VCaP (cell line): ENCODE measurements around the gene RET.
"Not testable (repeated sequence)": the region's sequence is repeated elsewhere in the genome, so short reads cannot be mapped to it uniquely, and the experiment has no call there.

ENCODE experiments used
- H3K27ac ChIP-seq: fragments of 450-650 bp; 2 replicates; pipeline ENCODE4 v1.5.1; 2017
- TF ChIP-seq, protein P1 (sequence below): fragments of 450-650 bp; conservative IDR thresholded peaks from 2 replicates; pipeline ENCODE4 v1.5.1; 2017; ENCODE audit warnings: mild to moderate bottlenecking, moderate library complexity

The RET gene

DNA sequence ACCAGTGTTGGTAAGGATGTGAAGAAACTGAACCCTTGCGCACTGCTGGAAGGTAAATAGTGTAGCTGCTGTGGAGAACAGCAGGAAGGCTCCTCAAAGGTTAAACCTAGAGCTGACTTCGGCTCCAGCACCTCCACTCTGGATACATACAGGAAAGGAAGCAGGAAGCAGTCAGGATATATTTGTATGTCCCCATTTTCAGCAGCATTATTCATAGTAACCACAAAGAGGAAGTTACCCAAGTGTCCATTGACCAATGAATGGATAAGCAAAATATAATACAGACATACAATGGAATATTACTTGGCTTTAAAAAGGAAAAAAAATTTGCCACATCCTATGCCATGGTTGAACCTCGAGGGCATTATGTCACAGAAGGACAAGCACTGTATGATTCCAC lies 15.0 kb downstream of the RET start:
- H3K27ac ChIP-seq, result no peak overlapping the region
- TF ChIP-seq, protein P1, sequence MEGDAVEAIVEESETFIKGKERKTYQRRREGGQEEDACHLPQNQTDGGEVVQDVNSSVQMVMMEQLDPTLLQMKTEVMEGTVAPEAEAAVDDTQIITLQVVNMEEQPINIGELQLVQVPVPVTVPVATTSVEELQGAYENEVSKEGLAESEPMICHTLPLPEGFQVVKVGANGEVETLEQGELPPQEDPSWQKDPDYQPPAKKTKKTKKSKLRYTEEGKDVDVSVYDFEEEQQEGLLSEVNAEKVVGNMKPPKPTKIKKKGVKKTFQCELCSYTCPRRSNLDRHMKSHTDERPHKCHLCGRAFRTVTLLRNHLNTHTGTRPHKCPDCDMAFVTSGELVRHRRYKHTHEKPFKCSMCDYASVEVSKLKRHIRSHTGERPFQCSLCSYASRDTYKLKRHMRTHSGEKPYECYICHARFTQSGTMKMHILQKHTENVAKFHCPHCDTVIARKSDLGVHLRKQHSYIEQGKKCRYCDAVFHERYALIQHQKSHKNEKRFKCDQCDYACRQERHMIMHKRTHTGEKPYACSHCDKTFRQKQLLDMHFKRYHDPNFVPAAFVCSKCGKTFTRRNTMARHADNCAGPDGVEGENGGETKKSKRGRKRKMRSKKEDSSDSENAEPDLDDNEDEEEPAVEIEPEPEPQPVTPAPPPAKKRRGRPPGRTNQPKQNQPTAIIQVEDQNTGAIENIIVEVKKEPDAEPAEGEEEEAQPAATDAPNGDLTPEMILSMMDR, result no peak

DNA sequence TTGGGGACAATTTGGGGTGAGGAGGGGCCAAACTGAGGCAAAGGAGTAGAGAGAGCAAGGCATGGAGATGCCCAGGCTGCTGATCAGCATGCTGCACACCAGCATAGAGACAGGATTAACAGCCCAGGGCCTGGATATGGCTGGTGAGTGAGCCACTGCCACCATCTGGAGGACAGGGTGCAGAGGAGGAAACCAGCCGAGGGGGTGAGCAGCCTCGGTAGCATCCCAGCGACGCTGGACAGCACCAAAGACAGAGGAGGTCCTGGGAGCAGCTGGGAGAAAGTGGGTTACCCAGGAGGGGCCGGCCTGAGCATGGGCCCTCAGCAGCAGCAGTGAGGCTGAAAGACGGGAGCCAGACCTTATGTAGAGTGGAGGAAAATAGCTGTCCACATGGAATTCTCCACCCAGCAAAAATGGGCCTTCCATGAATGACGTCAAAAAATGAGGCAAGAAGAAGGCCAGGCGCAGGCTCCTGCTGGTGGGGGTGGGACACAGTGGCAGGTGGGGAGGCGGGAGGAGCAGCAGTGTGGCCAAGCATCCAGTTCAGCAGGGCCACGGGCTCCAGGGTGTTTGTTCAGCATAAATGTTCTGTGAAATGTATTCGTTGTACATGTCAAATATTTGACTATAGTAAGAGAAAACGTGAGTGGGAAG lies 16.7 kb downstream of the RET start:
- TF ChIP-seq, protein P1, result peak; percentile 76
- H3K27ac ChIP-seq, result no peak overlapping the region

DNA sequence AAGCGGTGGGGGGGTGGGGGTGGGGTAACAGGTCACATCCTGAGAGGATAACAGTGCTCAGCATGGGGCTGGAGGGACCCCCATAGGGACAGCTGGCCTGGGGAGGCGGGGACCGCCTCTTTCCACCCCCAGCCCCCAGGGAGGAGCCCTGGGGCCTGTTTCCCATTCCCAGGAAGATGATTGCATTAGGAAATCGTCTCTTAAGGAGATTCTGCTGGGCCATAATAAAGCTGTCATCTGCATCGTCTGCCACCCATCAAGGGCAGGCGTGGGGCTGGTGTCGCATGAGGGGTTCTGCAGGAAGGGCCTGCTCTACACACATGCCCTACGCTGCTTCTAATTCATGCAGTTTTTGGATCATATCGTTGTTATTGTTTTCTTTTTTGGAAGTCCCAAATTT lies 17.2 kb downstream of the RET start:
- H3K27ac ChIP-seq, result no peak overlapping the region
- TF ChIP-seq, protein P1, result no peak

DNA sequence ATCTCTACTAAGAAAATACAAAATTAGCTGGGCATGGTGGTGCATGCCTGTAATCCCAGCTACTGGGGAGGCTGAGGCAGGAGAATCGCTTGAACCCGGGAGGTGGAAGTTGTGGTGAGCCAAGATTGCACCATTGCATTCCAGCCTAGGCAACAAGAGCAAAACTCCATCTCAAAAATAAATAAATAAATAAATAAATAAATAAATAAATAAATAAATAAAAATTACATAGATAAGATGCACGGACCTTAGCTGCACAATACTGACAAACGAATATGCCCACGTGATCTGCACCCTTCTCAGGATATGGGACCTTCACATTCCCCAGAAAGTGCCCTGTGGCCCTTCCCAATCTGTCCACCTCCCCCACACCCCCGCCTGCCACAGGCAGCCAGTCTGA lies 22.5 kb downstream of the RET start:
- H3K27ac ChIP-seq, result not testable (repeated sequence)

DNA sequence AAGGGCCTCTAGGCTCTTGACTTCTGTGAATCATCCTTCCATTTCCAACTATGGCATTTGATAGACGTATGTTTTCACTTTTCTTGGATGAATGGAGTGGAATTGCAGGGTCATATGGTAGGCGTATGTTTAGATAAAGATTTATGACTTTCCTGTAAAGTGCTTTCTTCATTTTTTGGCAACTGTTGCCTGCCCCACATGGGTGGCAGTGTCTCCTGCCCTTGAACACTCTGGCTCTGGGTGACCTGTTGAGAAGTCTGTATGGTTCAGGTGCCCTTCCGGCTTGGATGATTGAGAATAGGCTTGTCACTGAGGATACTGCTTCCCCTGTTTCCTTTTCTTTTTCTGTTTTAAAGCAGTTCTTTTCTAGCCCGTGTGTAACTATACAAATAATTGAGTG lies 23.1 kb downstream of the RET start:
- no peak overlapping the region for H3K27ac ChIP-seq
- TF ChIP-seq, protein P1, result no peak

DNA sequence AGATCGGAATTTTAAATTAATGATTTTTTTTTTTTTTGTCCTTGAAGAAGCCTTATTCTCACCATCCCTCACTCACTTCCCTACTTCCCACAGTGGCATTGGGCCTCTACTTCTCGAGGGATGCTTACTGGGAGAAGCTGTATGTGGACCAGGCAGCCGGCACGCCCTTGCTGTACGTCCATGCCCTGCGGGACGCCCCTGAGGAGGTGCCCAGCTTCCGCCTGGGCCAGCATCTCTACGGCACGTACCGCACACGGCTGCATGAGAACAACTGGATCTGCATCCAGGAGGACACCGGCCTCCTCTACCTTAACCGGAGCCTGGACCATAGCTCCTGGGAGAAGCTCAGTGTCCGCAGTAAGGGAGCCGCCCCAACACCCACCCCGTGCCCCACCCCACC lies 23.5 kb downstream of the RET start:
- TF ChIP-seq, protein P1, result no peak
- no peak overlapping the region for H3K27ac ChIP-seq

DNA sequence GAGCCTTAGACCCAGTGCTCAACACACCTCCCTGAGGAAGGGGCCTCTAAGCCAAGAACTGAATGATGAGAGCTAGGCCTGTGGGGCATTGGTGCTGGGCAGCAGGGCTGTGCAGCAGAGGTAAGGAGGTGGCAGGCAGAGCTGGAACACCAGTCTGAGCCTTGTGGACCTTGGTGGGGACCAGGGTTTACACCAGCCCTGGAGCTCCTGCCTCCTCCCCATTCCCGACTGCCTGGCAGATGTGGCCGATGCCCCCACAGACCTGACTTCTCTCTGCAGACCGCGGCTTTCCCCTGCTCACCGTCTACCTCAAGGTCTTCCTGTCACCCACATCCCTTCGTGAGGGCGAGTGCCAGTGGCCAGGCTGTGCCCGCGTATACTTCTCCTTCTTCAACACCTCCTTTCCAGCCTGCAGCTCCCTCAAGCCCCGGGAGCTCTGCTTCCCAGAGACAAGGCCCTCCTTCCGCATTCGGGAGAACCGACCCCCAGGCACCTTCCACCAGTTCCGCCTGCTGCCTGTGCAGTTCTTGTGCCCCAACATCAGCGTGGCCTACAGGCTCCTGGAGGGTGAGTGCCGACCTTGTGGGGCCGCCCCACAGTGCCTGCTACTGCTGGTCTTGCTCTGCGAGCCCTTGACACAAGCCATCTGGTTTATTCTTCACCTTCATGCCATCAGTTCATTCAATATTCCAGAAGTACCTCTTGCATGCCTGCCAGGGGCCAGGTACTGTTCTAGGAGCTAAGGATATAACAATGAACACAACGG lies 25.4 kb downstream of the RET start:
- TF ChIP-seq, protein P1, result no peak
- no peak overlapping the region for H3K27ac ChIP-seq
